Activated CD8-positive, alpha-beta memory T cell treated with anti-CD3 and anti-CD28 coated beads for 48 hours (primary cell): ENCODE results near the gene TMEM108.

ENCODE experiments used
- DNase-seq, 3 experiments: peaks; one replicate each; pipeline ENCODE4 v3.0.0-alpha.2; 2020; ENCODE audit warnings: low read depth in 2 of 3, low spot score in 2 of 3

TMEM108 gene

DNA sequence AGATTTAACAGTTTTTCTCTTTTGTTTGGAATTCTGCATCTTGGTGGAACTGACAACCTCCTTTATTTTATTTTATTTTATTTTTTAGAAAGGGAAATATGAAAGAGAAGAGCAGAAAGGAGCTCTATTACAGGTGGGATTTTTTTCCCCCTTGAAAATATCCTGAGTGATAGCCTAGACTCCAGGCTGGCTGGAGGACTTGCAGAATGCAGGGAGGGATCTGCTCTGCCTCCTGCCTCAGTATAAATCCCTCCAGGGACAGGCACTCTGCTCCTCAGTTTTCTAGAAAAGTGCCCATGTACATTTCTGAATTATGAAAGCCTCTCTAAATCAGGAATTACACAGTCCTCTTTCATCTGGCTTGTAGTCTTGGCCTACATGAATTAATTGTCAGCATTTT lies 173.7 kb downstream of the TMEM108 start:
- DNase-seq, result no peak

GRCh38 chr3:133213937-133214336 lies 175.7 kb downstream of the TMEM108 start:
- DNase-seq, result no peak

GRCh38 chr3:133227813-133228212 lies 189.6 kb downstream of the TMEM108 start:
- no peak for DNase-seq

GRCh38 chr3:133230195-133230594 lies 192.0 kb downstream of the TMEM108 start:
- no peak for DNase-seq

DNA sequence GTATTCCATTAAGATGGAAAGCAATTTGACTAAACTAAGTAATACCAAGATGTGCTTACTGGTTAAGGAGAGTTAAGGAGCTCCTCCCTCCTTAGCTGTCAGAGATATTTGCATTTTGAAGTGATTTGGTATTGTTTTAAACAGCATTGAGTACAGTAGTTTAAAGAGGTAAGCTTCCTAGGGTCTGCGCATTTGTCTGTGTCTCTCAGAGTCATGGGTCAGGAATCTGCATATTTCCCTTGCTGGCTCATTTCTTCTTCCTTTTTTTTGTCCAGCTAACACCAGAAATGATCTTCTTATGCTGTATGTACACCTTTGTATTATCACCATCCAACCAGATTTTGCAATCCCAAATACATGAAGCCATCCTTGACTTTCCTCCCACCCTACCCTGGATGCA lies 198.7 kb downstream of the TMEM108 start:
- no peak for DNase-seq

DNA sequence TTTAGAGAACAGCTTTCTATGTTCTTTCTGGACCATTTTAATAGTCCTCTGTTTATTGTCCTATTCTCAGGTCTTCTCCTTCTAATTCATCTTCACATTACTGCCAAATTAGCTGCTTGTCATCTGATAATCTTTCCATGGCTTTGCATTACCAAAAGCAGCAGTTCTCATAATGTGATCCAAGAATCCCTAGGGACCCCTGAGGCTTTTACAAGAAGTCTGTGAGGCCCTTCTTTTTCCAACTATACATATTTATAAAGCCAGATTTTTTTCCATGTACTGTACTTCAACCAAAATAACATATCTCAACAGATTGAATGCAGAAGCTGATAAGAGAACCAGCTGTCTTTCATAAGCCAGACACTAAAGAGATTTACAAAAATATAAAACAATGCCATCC lies 199.2 kb downstream of the TMEM108 start:
- no peak for DNase-seq

GRCh38 chr3:133238015-133238414 lies 199.8 kb downstream of the TMEM108 start:
- DNase-seq, result no peak

DNA sequence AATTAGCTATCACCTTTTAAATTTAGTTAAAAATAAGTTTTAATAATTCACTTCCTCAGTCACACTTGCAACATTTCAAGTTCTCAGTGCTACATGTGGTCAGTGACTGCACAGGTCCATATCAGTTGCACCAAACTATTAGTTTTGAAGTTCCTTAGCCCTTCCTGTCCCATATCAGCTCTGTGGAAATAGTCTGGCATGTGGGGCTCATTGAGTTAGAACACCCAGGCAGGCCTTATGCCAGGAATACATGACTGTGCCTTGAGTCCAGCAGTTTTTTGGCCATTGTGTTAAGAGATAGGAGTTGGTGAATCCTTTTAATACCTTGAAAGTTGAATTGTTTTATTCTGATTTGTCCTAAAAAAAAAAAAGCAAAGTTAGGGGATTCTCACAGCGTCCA lies 207.9 kb downstream of the TMEM108 start:
- DNase-seq, result no peak

- no peak for DNase-seq
These were observed 208.6 kb downstream of the TMEM108 start for GRCh38 chr3:133246773-133247172.

DNA sequence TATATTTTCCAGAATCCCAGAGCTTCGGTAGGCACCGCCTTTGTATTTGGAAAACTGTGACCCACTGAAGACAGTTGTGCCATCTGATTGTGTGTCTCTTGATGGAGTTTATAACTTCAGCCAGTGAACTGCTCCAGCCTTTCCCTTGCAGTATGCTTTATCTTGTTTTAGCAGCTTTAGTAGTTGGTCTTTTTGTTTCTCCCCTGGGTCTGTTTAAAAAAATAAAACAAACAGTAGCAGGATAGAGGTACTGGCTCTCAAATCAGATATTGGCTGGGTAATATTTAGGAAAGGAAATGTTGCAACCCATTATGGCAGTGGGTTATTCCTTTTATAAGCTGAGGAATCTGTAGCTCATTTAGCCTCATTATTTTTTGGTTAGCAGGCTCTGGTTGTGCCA lies 210.2 kb downstream of the TMEM108 start:
- DNase-seq, result no peak

- DNase-seq, result no peak
These were observed 211.3 kb downstream of the TMEM108 start for GRCh38 chr3:133249490-133249889.

- no peak for DNase-seq
These were observed 216.0 kb downstream of the TMEM108 start for GRCh38 chr3:133254151-133254550.

DNA sequence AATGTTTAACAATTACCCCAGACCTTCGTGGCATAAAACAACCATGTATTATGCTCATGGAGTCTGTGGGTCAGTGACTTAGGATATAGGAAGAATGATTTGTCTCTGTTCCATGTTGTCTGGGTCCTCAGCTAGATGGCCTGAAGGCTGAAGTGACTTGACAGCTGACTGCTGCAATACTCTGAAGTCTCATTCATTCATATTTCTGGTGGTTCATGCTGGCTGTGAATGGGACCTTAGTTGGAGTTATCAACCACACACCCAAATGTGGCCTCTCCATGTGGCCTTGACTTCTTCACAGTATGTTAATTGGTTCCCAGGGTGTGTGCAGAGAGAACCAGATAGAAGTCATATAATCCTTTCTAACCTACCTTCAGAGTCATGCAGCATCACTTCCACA lies 216.5 kb downstream of the TMEM108 start:
- DNase-seq, result no peak

DNA sequence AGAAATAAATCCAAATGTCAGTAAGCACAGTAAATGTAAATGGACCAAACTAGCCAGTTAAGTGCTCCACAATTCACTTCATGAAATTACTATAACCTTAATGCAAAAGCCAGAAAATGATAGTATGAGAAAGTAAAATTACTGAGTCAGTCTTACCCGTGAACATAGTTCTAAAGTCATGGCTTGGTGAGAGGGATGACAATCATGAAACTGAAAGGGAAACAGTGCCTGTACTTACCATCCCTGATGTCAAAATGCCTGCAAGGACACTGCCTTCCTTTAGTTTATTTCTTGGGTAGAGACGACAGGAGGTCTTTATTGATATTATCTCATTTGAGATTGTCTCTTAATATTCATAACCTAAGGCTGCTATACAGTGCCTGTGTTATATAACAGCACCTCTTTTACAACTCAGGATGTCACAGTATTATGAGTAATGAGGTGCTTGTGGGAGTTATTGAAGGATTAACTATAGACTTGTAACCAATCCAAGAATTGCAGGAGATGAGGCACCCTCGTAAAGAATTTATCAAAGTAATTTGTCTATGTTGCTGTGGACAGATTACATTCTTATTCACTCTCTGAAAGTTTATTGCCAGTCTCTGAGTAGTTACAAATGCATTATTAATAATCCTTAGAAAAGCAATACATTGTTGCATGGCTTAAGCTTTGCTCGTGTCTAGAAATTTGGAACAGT lies 218.7 kb downstream of the TMEM108 start:
- no peak for DNase-seq

DNA sequence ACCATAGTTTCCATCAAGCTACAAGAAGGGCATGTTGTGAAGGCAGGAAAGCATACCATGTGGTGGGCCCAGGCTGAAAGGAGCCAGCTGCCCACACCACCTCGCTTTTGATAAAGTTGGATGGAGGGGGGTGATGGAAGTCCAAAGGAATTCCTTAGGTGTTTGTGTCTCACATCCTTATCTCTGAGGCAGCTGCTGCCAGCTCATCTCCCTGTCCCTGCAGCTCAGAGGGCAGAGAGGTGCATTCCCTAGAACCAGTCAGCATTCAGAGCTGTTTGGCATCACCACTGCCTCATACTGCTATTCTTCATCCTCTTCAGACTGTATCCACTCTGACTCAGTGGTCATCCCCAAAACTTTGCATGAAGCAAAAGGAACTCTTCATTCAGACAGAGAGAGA lies 220.2 kb downstream of the TMEM108 start:
- DNase-seq, result no peak

GRCh38 chr3:133259767-133260166 lies 221.6 kb downstream of the TMEM108 start:
- DNase-seq, result no peak

DNA sequence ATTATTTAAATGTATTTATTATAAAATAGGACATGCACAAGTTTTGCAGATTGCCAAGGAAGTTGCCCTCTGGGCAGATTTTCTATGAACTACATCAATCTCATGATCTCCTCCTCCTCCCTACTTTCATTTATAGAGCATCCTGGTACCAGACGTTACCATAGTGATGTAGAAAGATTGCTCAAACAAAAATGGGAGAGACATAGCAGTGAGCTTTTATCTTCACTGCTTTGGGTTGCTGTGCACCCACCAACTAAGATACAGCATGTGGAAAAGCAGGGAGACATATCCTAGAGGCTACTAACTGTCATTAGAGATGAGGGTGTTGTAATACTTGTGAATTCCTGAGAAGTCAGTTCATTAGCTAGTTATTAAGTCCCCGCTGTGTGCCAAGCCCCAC lies 224.1 kb downstream of the TMEM108 start:
- DNase-seq, result no peak

- DNase-seq, result no peak
These were observed 226.7 kb downstream of the TMEM108 start for GRCh38 chr3:133264920-133265319.

- DNase-seq, result no peak
These were observed 230.5 kb downstream of the TMEM108 start for GRCh38 chr3:133268726-133269134.

- no peak for DNase-seq
These were observed 231.2 kb downstream of the TMEM108 start for GRCh38 chr3:133269393-133269792.

DNA sequence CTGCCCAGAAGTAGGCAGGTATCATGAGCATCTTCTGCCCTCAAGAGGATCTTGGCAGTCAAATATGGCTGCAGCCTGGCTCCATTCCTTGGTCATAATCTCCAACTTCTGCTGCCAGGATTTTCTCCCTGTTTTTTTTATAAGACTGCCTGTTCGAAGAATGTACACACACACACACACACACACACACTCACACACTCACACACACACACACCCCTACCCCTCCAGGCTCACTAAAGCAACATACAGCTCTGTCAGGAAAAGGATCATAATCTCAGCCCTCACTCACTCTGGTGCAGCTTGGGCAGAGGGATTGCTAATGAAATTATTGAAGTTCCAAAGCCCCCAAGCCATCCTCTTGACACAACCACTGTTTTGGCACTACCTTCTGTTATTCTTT lies 232.4 kb downstream of the TMEM108 start:
- no peak for DNase-seq

DNA sequence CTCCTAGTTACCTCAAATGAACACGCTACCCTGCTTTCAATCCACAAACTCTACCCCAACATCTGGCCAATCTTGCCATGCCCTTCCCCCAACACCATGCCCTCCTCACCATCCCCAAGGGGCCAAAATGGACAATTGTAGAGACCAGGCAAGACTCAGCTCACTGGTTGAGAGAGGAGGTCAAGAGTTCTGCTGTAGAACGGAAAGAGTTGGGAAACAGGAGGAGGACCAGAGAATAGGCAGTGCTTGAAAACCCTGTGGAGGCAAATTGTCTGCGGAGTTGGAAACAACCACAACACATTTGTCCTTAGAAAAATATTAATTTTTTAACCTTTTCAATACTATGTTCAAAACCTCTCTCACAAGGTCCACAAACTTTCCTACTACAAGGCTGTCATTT lies 232.9 kb downstream of the TMEM108 start:
- DNase-seq, result no peak

GRCh38 chr3:133271539-133271938 lies 233.3 kb downstream of the TMEM108 start:
- DNase-seq, result no peak

GRCh38 chr3:133273346-133273745 lies 235.2 kb downstream of the TMEM108 start:
- no peak for DNase-seq
